Measurements from ENCODE around the gene LIMCH1.

The LIMCH1 gene

DNA sequence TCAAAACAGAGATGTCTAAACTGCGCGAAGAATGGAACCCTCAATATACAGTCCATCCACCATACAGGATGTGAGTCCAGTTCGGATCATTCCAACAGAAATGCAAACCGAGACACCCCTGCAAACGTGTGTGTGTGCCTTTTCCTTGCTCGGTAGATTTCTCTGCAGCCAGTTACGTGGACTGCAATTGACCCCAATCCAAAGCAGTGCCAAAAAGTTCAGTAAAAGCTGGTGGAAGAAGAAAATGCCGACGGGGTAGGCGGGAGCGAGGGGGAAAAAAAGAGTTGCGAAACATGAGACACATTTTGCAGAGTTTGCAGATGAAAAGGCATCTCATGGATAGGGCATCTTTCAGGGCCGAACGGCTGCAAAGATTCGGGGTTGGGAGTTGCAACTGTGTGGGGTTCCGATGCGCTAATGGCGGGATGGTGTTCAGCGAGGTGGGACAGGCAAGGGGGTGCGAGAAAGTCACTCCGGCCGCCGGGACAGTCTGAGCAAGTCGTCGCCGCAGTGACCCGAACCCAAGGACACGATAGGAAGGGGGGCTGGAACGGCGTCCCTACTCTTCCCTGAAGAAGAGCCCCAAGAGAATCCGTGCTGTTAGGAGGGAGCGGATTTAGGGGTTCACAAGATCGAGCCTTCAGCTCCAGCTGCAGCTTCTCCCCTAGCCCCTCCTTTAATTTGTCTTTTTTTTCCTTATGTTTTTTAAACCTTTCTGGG is 206.8 kb downstream of the LIMCH1 start:
- DNase-seq: no peak

DNA sequence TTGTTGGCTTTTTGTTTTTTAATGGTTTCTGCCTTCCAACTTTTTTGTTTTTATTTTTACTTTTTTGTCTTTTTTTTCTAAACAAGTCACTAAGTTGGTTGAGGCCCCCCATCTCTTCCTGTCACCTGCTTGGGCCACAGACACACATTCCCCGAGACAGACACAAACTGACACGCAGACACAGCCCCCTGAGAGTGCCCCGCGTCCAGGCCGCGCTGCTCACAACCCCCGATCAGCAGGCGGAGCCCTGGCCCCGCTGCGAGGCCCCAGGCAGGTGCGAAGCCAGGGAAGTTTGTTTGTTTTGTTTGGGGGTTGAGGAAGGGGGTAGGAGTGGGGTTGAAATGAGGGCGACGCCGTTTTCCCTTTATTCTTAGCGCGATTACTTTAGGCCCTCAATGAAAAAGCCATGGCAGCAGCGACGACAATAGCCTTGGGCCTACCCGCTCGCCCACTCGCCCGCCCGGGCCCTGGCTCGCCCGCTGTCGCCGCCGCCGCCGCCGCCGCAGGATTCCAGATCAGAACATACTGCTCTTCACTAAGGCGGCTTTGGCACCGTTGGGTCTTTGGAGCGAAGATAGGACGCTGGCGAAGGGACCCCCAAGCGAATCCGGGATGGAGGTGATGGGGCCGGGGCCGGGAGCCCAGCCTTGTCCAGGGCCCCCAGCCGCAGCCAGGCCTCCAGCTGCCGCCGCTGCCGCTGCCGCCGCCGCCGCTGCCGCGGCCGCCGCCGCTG is 207.5 kb downstream of the LIMCH1 start:
- DNase-seq: no peak

DNA sequence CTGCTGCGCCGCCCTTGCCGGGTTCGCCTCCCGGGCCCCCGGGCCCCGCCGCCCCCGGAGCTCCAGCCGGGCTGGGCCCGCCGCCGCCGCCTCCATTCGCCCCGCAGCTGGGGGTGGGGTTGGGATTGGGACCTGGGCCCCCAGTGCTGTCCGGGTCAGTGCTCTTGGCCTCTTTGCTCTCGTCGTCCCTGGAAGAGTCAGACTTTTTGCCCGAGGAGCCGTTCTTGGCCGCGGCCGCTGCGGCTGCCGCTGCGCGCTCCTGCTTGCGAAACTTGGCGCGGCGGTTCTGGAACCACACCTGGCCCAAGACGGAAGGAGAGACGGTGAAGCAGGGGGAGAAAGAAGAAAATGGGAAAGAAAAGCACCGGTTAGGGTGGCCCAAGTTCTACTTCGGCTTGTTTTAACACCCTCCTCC is 208.1 kb downstream of the LIMCH1 start:
- no peak for DNase-seq

DNA sequence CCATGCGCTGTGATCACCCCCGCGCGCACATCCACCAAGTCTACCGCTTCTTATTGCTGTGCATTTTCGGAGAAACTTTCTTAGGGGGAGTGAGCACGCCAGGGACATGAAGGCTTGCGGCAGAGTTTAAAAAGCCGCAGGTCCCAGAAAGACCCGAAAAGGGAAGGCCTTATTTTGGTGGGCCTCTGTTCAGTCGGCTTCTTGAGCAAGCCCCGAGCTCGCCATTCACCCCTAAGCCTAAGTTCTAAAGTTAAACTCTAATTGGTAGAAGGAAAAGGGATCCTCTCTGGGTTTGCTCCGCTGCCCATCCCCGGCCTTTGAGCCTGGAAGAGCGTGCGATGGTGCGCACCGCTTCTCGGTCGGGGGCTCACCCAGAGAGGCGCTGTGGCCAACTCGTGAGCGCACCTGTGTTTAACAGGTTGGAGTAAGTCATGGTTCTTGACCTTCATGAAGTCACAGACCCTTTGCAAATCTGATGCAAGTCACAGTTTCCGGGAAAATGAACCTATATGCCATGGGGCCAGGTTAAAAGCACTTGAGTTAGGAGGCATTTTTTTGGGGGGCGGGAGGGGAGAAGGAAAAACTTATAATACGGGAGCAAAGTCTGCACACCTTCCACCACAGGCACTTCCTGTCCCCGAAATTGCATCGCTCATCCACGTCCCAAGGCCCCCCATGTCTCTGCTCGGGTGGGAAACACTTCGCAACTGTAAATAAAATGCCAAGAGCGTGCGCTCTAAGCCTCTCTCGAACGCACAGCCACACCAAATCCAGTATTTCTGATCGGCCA is 208.7 kb downstream of the LIMCH1 start:
- no peak for DNase-seq

DNA sequence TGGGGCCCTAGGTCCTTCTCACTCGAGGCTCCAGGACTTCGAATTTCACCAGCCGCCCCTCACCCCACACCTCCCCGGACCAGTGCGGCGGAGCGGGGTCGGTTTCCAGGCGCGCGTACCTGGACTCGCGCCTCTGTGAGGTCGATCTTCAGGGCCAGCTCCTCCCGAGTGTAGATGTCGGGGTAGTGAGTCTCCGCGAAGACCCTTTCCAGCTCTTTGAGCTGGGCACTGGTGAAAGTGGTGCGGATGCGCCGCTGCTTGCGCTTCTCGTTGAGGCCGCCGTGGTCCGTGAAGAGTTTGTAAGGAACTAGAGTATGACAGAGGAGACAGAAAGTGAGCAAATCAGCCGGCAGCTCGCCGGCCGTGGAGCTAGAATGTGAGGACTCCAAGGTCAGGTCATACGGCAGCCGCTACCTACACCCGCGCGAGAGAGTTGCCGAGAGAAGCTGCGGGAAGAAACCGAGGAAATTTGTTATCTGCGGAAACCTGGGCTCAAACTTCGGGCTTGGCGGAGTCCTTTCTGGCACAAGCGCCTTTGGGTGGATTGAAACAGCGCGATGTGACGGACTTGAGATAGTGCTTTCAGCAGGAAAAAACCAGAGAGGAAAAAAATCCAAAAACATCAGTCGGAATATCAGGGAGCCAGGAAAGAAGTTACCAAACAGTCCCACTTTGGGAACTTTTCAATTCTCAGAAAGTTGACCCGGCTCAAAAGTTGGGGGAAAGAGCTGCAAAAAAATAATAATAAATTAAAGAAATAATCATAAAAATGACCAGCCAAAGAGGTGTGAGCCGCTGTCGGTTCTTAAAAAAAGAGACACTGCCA is 209.5 kb downstream of the LIMCH1 start:
- no peak for DNase-seq

DNA sequence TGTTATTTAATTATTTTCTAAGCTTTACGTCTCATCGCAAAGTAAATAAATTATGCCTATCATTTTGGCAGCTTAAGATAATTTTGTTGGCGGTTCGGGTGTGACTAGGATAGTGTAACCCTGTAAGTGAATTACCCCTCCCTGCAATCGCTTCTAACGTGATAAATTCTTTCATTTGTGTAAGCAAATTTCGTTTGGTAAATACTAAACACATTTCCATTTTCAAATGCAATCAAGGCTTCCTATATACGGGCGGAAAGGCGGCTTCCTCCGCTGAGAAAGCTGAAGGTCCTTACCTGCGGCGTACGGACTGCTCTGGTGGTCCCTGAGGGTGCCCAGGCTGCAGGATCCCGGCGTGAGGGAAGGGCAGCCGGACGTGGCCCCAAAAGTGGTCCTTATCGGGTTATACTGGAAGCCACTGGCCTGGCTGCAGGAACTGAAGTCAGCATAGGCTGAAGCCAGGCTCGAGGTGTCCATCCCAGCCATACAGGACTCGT is 210.2 kb downstream of the LIMCH1 start:
- DNase-seq: no peak

DNA sequence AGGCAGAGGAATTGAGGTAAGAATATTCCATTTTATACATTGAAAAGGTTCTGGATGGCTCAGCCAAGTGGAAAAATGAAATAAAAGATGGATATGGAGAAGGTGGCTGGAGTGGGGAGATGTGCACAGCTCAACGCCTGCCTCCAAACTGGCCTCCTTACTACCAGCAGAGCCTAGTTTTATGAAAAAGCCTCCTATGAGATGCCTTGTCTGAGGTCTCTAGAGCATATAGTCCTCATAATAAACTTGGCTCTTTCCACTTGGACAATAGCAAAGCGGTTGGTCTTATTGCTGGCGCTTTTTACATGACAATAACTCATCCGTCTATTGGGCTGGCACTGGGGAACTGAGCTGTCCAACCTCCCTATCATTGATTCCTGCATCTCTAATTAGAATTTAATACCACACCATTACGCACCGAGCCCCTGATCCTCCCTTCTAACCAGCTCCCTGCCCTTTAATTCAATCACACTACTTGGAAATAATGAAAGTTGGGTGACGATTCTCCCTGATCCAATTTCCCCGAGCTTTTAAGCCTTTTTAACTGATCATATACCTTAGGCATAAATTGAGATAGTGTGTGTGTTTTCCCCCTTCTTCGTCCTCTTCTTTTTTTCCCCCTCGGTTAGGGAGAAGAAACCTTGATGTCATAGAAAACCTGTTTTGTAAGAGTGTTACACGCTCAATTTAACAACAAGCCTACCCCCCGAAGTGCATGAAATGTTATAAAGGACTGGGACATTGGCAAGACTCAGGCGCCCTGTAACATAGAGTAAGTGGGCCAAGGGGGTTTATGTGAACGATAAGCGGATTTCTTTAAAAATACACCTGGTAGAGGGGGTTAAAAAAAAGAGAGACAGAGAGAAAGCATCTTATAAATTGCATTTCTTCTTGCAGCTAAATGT is 210.9 kb downstream of the LIMCH1 start, which contains the start of gene PHOX2B:
Gene PHOX2B, minus strand, starts transcription at position 155 of the 905 bp plus-strand sequence. Its CDS starts 115 bp downstream, at position 40.
- no peak for DNase-seq

DNA sequence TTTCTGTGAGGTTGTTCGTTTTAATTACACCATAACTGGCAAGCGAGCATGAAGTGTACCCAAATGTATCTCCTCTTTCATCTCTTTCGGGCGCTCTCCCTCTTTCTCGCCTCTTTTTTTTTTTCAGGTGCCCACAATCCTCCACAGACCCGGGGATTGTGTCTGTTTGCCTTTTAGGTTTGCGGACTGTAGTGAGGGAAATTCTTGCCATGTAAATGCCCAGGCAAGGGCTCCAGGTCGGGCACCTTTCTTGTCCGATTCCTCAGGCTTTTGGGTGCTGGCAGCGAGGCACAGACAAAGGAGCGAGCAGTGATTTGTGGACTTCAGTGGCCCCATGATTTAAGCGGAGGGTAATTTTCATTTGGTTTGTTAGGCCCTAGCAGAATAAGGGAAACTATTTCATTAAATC is 211.7 kb downstream of the LIMCH1 start:
- no peak for DNase-seq
